NCI-H748 treated with DMSO at 0.1 percent for 48 hours (cell line): Measurements from ENCODE around the gene COPE.

Source experiments
- DNase-seq: peaks from one replicate; lab custom pipeline; 2025; lab: John Stamatoyannopoulos, UW

COPE gene

DNA sequence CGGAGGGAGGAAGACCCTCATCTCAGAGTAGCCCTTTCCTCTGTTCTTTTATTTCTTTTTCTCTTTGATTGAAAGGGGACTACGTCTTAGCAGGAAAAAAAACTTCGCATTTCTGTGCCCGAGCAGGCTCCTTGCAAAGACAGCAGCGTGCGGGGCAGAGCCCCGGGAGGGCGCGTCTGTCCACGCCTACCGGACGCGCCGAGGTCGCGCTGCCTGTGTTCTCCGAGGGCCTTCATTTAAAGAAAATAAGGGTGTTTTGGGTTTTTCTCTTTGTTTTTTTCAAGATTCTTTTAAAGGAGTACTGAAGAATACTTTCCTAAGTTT, 52.4 kb downstream of the COPE start:
- DNase-seq, result no peak

DNA sequence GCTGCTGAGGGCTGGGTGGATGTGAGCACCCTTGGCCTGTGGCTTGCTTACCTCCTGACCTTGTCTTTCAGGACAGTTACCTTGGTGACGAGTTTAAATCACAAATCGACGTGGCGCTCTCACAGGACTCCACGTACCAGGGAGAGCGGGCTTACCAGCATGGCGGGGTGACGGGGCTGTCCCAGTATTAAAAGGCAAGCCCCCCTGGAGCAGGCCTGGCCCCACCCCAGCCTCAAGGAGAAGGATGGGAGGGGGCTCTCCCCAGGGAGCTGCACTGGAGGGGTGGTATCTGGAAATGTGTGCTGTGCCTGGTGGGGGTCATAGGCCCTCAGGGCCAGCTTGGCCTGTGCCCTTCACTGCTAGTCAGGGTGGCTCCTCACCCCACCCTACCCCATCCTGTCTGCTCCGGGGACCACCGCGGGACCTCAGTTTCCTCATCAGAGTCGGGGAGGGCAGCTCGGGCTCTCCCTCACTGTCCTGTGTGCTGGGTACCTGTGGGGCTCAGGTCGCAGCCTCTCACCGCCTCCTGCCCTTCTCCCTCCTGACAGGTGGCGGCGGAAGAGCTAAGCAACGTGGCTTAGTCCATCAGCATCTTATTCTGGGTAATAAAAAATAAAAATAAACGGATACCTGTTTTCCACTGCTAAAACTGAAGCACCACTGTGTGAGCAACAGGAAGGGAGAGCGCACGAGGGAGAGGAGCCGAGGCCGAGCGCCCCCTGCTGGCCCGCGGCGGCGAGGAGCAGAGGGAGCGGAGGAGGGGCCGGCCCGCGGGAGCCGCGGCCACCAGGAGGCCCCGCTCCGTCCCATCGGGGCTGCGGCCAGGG, 53.0 kb downstream of the COPE start:
- no peak for DNase-seq

- no peak for DNase-seq
Measured at GRCh38 chr19:18865106-18865972, 53.8 kb downstream of the COPE start.

DNA sequence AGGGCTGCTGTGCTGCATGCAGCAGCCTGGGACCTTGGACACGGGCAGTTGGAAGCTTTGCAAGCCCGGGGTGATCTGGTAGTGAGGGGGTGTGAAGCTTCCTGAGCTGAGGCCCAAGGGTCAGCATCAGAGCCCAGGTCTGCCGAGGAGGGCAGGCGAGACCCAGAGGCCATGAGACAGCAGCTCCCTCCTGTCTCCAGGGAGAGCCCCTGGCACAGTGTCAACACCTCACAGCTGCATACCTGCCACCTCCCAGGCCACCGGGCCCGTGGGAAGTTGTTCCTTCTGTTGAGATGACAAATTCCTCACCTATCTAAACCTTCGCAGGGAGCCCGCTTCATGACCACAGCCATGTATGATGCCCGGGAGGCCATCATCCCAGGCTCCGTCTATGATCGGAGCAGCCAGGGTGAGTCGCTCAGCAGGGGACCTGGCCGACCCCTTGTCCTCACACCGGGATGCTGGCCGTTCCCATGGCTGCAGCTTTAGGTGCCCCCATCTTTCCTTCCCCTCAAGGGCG, 55.3 kb downstream of the COPE start:
- DNase-seq, result no peak

- DNase-seq, result no peak
Measured at GRCh38 chr19:18862976-18863842, 56.0 kb downstream of the COPE start.

GRCh38 chr19:18861917-18862316, 57.3 kb downstream of the COPE start:
- no peak for DNase-seq

- no peak for DNase-seq
Measured at GRCh38 chr19:18861235-18861634, 58.0 kb downstream of the COPE start.

DNA sequence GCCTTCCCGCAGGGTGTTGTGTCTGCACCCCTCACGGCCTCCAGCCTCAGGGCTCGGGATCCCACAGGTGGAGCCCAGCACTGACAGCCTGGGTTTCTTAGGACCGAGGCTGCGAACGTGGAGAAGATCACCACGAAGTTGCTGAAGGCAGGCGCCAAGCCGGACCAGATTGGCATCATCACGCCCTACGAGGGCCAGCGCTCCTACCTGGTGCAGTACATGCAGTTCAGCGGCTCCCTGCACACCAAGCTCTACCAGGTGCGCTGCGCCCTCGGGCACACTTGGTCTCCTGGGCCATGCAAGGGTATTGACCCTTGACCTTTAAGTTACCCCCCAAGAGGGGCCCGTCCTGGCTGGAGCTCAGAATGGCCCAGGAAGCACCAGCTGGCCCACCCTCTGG, 58.5 kb downstream of the COPE start:
- DNase-seq, result no peak

DNA sequence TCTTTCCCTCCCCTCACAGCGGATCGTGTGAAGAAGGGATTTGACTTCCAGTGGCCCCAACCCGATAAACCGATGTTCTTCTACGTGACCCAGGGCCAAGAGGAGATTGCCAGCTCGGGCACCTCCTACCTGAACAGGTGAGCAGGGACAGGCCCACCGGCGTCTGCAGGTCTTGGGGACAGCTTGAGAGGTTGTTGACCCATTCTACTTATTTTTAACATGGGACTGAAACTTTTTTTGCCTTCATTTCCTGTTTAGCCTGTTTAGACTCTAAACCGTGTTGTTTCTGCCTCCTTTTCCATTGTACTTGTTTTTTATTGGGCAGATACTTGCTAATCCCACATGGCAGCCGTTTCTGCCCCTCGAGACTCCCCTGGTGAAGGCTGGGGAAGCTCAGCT, 58.9 kb downstream of the COPE start:
- DNase-seq, result no peak

- DNase-seq, result no peak
Measured at GRCh38 chr19:18859676-18860301, 59.4 kb downstream of the COPE start.

GRCh38 chr19:18858906-18859646, 60.1 kb downstream of the COPE start:
- DNase-seq, result no peak

DNA sequence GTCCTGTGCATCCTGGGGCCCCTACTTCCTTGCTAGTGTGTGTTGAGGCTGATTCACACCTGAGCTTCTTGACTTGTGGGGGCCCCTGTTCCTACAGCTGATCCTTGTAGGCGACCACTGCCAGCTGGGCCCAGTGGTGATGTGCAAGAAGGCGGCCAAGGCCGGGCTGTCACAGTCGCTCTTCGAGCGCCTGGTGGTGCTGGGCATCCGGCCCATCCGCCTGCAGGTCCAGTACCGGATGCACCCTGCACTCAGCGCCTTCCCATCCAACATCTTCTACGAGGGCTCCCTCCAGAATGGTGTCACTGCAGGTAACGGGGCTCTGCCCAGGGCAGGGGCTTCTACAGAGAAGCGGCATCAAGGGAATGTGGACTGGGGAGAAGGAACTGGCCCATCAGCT, 62.0 kb downstream of the COPE start:
- no peak for DNase-seq

GRCh38 chr19:18856385-18857126, 62.6 kb downstream of the COPE start:
- no peak for DNase-seq

GRCh38 chr19:18855647-18856384, 63.4 kb downstream of the COPE start:
- DNase-seq, result no peak

DNA sequence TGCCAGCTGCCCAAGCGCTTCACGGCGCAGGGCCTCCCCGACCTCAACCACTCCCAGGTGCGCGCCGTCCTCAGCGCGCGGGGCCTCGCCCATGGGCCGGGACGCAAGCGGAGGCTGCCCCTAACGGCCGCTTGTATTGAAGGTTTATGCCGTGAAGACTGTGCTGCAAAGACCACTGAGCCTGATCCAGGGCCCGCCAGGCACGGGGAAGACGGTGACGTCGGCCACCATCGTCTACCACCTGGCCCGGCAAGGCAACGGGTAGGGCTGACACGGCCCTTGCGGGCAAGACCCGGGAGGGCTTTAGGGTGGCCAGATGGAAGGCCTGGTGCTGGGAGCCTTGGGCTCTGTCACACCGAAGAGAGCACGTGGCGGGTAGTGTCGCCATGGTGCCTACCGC, 64.2 kb downstream of the COPE start:
- no peak for DNase-seq

- no peak for DNase-seq
Measured at GRCh38 chr19:18853755-18854427, 65.3 kb downstream of the COPE start.

- no peak for DNase-seq
Measured at GRCh38 chr19:18852648-18853047, 66.5 kb downstream of the COPE start.

- no peak for DNase-seq
Measured at GRCh38 chr19:18851673-18852325, 67.4 kb downstream of the COPE start.
